WERI-Rb-1 (cell line): ENCODE data around the gene DGKQ.

Experiments
- DNase-seq: peaks from one replicate; pipeline ENCODE4 v3.0.0-alpha.2; 2020
- H3K27ac ChIP-seq: fragments of 250-450 bp; sonication (Bioruptor Pico); 2 replicates; pipeline ENCODE4 v1.5.1; 2020; ENCODE audit warnings: mild to moderate bottlenecking, moderate library complexity
- H3K27me3 ChIP-seq: fragments of 250-450 bp; sonication (Bioruptor Pico); 2 replicates; pipeline ENCODE4 v1.5.1; 2021; ENCODE audit warnings: mild to moderate bottlenecking, low read depth, moderate library complexity; ENCODE audit not compliant: insufficient read depth, severe bottlenecking
- H3K36me3 ChIP-seq: fragments of 250-450 bp; sonication (Bioruptor Pico); 2 replicates; pipeline ENCODE4 v1.5.1; 2020; ENCODE audit warnings: mild to moderate bottlenecking, moderate library complexity
- H3K4me3 ChIP-seq: 2 replicates; pipeline ENCODE4 v1.5.1; 2011; ENCODE audit warnings: low read depth, mild to moderate bottlenecking, control low read depth, low read length
- H3K9me3 ChIP-seq: fragments of 250-450 bp; sonication (Bioruptor Pico); 2 replicates; pipeline ENCODE4 v1.5.1; 2021; ENCODE audit warnings: mild to moderate bottlenecking, moderate library complexity; ENCODE audit not compliant: severe bottlenecking
- TF ChIP-seq, protein P1 (sequence below): IDR thresholded peaks from 2 replicates; pipeline ENCODE4 v1.5.1; 2011; ENCODE audit warnings: low read depth, mild to moderate bottlenecking, control low read depth, inconsistent platforms, low read length

DGKQ gene, protein sequence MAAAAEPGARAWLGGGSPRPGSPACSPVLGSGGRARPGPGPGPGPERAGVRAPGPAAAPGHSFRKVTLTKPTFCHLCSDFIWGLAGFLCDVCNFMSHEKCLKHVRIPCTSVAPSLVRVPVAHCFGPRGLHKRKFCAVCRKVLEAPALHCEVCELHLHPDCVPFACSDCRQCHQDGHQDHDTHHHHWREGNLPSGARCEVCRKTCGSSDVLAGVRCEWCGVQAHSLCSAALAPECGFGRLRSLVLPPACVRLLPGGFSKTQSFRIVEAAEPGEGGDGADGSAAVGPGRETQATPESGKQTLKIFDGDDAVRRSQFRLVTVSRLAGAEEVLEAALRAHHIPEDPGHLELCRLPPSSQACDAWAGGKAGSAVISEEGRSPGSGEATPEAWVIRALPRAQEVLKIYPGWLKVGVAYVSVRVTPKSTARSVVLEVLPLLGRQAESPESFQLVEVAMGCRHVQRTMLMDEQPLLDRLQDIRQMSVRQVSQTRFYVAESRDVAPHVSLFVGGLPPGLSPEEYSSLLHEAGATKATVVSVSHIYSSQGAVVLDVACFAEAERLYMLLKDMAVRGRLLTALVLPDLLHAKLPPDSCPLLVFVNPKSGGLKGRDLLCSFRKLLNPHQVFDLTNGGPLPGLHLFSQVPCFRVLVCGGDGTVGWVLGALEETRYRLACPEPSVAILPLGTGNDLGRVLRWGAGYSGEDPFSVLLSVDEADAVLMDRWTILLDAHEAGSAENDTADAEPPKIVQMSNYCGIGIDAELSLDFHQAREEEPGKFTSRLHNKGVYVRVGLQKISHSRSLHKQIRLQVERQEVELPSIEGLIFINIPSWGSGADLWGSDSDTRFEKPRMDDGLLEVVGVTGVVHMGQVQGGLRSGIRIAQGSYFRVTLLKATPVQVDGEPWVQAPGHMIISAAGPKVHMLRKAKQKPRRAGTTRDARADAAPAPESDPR

DNA sequence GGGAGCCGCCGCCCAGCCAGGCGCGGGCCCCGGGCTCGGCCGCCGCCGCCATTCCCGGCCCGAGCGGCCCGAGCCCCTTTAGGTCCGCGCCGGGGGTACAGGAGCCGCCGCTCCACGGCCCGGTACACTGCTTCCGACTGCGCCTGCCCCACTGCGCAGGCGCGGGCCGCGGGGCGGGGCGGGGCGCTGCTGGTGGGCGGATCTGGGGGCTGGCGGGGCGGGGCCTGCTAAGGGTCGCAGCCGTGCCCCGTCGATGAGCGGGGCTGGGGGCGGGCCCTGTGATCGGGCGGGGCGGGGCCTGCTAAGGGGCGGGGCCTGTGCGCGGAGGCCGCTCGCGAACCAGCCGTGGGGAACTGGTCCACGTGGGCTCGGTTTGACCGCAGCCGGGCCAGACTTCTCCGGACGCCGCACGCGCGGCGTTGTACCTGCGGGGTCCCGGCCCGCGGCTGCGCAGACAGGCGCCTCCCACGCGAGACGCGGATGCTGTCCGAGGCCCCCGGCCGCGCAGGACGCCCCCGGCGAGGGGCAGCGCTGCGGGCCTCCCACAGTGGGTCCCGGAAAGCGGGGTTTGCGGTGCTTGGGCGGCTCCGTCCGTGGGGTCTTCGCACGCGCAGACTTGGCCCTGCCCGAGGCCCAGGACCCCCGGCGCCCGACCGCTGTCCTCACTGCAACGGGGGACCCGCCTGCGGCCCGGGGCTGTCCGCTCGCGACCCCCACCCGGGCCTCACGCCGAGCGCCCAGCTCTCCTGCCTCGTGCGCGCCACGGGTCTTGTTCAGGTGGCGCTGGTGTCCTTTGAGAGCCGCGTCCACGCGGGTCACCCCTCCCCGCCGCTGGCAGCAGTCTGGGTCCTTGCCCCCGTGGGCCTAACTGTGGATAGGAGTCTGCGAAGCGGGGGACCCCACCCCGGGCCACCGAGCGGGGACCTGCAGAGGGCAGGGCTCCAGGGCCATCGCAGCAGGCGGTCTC is at the start of gene DGKQ:
TSS of gene DGKQ (minus strand) at position 139 of the 967 bp plus-strand sequence. CDS start at position 52, 87 bp downstream.
- peak; percentile 70 for DNase-seq
- H3K27me3 ChIP-seq, result no peaks in the 10 kb centered on the region
- H3K36me3 ChIP-seq, result no peaks in the 10 kb centered on the region
- peak within 1 kb of the TSS; percentile 65 for H3K4me3 ChIP-seq
- TF ChIP-seq, protein P1, sequence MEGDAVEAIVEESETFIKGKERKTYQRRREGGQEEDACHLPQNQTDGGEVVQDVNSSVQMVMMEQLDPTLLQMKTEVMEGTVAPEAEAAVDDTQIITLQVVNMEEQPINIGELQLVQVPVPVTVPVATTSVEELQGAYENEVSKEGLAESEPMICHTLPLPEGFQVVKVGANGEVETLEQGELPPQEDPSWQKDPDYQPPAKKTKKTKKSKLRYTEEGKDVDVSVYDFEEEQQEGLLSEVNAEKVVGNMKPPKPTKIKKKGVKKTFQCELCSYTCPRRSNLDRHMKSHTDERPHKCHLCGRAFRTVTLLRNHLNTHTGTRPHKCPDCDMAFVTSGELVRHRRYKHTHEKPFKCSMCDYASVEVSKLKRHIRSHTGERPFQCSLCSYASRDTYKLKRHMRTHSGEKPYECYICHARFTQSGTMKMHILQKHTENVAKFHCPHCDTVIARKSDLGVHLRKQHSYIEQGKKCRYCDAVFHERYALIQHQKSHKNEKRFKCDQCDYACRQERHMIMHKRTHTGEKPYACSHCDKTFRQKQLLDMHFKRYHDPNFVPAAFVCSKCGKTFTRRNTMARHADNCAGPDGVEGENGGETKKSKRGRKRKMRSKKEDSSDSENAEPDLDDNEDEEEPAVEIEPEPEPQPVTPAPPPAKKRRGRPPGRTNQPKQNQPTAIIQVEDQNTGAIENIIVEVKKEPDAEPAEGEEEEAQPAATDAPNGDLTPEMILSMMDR, result no peak
- no peak within 1 kb of the TSS for H3K27ac ChIP-seq
- H3K9me3 ChIP-seq, result peaks cover 13% of the 10 kb centered on the region

DNA sequence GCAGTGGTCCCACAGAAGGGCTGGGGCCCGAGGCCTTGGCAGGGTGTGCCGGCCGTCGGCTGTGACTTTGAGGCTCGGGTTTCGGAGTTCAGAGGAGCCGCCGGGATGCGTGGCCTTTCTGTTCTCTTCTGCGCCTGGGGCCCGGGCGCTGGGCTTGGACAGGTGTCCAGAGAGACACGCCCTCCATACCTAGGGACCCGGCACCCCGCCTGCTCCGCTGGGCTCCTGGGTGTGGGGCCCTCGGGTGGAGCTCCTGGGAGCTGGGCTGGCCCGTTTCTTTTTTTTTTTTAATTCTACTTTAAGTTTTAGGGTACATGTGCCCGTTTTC is 49.3 kb upstream of the DGKQ start:
- DNase-seq, result no peak

DNA sequence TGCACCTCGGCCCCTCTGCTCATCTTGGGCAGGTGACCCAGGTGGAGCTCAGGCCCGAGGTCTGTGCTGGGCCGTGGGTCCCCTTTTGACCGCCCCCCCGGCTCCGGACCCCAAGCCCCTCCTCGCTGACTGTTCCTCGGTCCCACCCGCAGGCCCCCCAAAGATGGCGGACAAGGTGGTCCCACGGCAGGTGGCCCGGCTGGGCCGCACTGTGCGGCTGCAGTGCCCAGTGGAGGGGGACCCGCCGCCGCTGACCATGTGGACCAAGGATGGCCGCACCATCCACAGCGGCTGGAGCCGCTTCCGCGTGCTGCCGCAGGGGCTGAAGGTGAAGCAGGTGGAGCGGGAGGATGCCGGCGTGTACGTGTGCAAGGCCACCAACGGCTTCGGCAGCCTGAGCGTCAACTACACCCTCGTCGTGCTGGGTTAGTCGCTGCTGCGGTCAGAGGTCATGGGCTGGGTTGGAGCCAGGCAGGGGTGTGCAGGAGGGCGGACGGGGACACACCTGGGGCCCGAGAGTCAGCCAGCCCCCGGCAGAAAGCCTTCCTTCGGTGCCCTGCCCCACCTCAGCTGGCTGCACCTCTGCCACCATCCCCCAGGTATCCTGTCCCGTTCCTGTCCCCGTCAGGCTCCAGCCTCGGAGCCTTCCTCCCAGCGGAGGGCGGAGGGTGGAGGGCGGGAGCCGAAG is 48.8 kb upstream of the DGKQ start:
- H3K27me3 ChIP-seq, result no peaks in the 10 kb centered on the region
- TF ChIP-seq, protein P1, result no peak
- no peak for DNase-seq
- peaks cover 32% of the 10 kb centered on the region for H3K36me3 ChIP-seq
- no peak overlapping the region for H3K27ac ChIP-seq
- H3K4me3 ChIP-seq, result no peak overlapping the region
- H3K9me3 ChIP-seq, result no peaks in the 10 kb centered on the region

More for the DNA sequence above, 49.3 kb upstream of the DGKQ start:
- TF ChIP-seq, protein P1, result no peak
- Histone ChIP-seq H3K36me3 (peaks cover 32% of the 10 kb centered on the region), H3K4me3 (no peak overlapping the region), H3K27me3 (no peaks in the 10 kb centered on the region), H3K27ac (no peak overlapping the region), H3K9me3 (no peaks in the 10 kb centered on the region)

DNA sequence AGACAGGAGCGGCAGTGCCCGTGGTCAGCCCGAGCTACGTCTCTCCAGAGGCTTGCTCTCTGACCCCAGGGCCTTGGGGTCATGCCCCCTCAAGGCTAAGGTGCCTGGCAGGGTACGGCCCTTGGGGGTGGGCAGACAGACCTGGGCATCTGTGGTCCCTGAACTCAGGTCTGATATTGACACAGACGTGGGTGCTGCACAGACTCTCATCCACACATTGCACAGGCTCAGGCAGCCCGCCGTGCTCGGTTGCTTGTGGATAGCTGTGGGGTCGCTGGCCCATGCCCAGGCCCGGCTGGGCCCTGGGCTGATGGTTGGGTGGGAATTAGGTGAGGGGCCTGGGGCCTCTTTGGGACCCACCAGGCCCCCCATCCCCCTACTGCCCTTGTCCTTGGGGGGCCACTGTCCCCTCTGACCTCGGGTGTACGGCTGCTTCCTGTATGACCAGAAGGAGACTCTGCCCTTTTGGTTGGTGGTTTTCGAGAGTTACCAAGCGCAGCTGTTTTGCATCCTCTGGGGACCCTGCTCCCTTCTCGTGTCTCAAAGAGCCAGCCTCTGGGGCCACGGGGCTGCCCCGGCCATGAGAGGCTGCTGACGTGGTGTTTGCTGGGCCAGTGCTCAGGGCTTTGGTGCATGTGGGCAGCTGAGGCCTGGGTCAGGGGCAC is 48.1 kb upstream of the DGKQ start:
- DNase-seq, result no peak
- Histone ChIP-seq H3K27me3 (no peaks in the 10 kb centered on the region), H3K9me3 (no peaks in the 10 kb centered on the region), H3K27ac (no peak overlapping the region), H3K4me3 (no peak overlapping the region), H3K36me3 (peaks cover 32% of the 10 kb centered on the region)
- TF ChIP-seq, protein P1, result no peak
